ENCODE results near the gene STK11IP. TPM values are rescaled to one million over a fixed set of nuclear protein-coding genes. Genes with fewer than 3 reads are reported as not detected.

Gene STK11IP, protein sequence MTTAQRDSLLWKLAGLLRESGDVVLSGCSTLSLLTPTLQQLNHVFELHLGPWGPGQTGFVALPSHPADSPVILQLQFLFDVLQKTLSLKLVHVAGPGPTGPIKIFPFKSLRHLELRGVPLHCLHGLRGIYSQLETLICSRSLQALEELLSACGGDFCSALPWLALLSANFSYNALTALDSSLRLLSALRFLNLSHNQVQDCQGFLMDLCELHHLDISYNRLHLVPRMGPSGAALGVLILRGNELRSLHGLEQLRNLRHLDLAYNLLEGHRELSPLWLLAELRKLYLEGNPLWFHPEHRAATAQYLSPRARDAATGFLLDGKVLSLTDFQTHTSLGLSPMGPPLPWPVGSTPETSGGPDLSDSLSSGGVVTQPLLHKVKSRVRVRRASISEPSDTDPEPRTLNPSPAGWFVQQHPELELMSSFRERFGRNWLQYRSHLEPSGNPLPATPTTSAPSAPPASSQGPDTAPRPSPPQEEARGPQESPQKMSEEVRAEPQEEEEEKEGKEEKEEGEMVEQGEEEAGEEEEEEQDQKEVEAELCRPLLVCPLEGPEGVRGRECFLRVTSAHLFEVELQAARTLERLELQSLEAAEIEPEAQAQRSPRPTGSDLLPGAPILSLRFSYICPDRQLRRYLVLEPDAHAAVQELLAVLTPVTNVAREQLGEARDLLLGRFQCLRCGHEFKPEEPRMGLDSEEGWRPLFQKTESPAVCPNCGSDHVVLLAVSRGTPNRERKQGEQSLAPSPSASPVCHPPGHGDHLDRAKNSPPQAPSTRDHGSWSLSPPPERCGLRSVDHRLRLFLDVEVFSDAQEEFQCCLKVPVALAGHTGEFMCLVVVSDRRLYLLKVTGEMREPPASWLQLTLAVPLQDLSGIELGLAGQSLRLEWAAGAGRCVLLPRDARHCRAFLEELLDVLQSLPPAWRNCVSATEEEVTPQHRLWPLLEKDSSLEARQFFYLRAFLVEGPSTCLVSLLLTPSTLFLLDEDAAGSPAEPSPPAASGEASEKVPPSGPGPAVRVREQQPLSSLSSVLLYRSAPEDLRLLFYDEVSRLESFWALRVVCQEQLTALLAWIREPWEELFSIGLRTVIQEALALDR
- total RNA-seq: 10 to 100 TPM; 12.4 to 14.1 TPM
- long read RNA-seq, partial matches to known transcripts: 1 of 13 reads
- long read RNA-seq, other reads (novel, unspliced or antisense): 9 of 13 reads

DNA sequence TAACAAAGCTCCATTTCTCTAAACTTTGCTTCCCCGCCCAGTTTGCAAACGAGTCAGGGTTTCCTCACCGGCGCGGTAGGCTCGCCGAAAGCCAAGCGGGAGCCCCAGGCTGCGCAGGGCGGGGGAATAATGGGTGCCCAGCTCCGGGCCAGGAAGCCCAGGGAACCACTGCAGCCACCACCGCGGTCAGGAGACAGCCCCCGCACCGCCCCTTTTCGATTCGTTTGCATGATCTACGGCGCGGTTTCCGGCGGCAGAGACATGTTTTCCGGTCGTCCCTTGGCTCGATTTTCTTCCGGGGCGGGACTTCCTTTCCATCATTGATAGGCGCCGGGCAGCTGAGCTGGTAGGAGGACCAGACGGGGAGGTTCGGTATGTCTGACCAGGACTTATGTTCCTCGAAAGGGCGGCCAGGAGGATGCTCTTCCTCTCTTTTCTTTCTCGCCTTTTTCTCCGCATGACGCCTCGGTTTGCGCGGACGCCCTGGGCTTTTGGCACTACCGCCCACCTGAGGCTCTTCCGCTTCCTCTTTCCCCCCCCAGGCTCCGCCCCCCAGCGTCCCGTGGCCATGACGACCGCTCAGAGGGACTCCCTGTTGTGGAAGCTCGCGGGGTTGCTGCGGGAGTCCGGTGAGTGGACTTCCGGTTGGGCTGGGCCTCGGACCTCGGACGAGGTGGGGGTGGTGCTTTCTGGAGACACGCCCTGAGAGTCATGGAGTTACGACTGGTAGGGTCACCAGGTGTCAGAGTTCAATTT, at the start of gene STK11IP:
Gene STK11IP, plus strand, starts transcription at position 306 of the 756 bp plus-strand sequence. Its CDS starts 263 bp downstream, at position 569.
- ATAC-seq (peak; percentile 96 to 98), DNase-seq (peak; percentile 98)
- intact Hi-C loops (cut with DNase I): no loop called here

DNA sequence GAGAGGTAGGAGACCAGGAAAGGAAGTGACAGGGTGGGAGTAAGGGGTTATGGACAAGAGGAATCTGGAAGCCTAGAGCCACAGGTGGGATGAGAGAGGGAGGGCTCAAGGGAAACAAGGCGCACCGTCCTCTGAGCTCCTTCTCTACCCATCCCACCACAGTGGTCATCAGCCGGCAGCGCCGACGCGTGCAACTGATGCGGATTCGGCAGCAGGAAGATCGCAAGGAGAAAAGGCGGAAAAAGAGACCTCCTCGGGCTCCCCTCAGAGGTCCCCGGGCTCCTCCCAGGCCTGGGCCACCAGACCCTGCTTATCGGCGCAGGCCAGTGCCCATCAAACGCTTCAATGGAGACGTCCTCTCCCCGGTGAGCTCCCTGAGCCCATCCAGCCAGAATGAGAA, 48.7 kb upstream of the STK11IP start:
- ATAC-seq: no peak
- DNase-seq: no peak

DNA sequence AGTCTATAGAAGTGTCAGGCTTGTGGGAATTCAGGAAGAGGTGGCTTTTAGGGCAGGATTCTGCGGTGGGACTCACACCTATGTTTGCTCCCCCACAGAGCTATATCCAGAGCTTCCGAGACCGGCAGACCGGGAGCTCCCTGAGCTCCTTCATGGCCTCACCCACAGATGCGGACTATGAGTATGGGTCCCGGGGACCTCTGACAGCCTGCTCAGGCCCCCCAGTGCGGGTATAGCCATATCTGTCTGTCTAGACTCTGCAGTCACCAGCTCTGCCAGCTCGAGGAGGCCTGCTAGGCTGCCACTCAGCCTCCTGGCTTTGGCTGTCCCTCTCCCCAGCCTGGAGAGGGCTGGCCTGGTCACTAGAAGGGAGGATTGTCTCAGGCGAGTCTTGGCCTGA, 48.0 kb upstream of the STK11IP start:
- ATAC-seq (no peak), DNase-seq (no peak)
- intact Hi-C loops (cut with DNase I): loop anchor here in 1 of 2 donors (10.0 kb wide), 1 partner anchor 135 kb away; no protein-coding TSS in a partner anchor

More for the DNA sequence above, 48.7 kb upstream of the STK11IP start:
- intact Hi-C loops (cut with DNase I): loop anchor here in 1 of 2 donors (10.0 kb wide), 1 partner anchor 136 kb away; no protein-coding TSS in a partner anchor

GRCh38 chr2:219551441-219552381, 45.9 kb upstream of the STK11IP start:
- intact Hi-C loops (cut with DNase I): no loop called here
- ATAC-seq: peak; percentile 6 to 63
- DNase-seq: peak; percentile 57

DNA sequence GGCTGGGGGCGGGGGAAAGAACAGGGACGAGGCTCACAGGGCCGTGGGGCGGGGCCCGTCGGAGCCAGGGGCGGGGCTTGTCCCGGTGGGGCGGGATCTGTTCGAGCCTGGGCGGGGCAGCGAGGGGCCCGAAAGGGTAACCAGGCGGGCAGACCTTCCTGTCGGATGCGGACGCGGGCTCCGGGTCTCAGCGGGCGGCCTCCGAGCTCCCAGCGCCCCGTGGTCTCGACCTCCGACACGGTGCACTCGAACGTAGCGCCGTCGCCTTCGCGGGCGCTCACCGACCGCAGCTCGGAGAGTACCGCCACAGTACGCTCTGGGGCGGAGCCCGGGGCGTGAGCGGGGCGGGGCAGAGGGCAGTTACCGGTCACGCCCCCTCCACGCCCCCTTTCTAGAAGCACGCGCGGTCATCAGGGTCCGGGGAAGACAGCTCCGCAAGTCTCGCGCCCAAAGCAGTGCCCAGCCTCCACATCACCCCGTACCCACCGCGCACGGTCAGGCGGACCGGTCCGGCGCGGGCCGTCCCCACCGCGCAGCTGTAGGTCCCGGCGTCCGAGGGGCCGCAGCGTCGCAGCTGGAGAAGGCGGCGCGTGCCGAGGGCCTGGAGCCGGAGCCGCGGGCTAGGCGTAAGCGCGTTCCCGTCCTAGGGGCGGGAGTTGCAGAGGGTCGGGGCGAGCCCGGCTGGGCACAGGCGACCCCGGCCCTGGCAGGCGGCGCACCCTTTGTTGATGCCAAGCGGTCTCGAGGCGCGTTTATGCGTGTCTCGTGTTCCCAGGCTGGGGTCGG, 45.1 kb upstream of the STK11IP start:
- DNase-seq (peak; percentile 92), ATAC-seq (peak; percentile 92)
- intact Hi-C loops (cut with DNase I): no loop called here

GRCh38 chr2:219553168-219553417, 44.6 kb upstream of the STK11IP start:
- ATAC-seq (no peak), DNase-seq (no peak)
- intact Hi-C loops (cut with DNase I): no loop called here

DNA sequence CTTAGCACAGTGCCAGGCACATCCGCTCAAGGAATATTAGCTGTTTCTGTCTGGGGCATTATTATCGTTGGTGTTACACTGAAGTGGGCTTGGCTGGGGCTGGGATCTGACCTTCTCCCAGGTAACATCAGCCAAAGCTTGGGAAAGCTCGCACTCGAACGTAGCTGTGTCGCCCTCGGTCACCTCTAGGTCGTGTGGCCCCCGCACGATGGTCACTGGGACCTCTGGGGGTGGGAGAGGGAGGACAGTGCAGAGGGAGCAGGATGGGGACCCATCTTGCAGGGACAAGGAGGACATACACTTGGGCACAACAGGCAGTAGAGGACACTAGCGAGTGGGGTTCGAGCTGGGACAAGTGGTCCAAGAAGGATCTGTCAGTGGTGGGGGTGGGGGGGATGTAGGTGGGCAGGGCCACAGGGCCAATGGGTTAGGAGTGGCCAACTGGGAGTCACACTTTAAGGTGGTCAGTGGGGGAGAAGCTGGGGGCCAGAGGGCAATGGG, 44.1 kb upstream of the STK11IP start:
- DNase-seq (no peak), ATAC-seq (no peak)
- intact Hi-C loops (cut with DNase I): no loop called here

GRCh38 chr2:219554350-219554749, 43.3 kb upstream of the STK11IP start:
- intact Hi-C loops (cut with DNase I): no loop called here
- ATAC-seq: no peak
- DNase-seq: no peak

- intact Hi-C loops (cut with DNase I): no loop called here
- DNase-seq (peak; percentile 18), ATAC-seq (no peak)
These were observed 41.7 kb upstream of the STK11IP start for GRCh38 chr2:219555956-219556355.

GRCh38 chr2:219556413-219556812, 41.2 kb upstream of the STK11IP start:
- intact Hi-C loops (cut with DNase I): no loop called here
- ATAC-seq: no peak
- no peak for DNase-seq

- DNase-seq (peak; percentile 21), ATAC-seq (no peak)
- intact Hi-C loops (cut with DNase I): no loop called here
These were observed 40.3 kb upstream of the STK11IP start for GRCh38 chr2:219557320-219557719.

DNA sequence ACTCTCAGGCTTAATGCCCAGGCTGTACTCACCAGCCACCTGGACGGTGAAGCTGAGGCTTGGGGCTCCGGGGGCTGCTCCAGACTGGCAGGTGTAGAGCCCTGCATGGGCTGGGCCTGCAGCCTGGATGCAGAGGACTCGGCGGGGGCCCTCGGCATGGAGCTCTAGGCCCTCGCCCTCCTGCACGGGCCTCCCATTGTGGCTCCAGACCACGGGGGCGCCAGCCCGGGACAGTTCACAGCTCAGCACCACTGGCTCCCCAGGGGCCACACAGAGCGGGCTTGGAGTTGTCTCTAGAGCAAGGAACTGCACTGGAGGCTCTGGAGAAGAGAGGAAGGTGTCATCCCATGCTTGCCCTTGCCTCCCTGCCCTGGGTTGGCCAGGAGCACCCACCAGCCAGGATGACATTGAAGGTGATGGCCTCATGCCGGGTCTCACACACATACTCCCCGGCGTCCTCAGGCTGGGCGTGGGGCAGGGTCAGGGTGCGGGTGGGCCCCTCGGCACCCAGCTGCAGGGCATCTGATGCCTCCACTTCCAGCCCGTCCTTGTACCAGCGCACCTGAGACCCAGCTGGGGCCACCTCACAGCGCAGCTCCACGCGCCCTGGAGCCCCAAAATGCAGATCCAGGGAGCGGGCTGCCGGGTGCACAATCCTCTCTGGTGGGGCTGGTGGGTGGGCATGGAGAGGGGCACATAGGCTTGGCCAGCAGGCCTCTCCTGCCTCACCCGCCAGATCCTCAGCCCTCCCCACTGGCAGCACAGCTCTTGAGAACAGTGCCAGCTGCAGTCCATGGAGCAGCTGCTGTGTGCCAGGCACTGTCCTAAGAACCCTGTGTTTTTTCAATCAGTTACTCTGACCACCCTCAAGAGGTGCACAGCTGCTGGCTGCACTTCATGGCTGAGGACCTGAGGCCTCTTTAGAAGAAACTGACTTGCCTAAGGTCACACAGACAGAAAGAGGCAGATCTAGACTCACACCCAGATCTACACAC, 39.6 kb upstream of the STK11IP start:
- intact Hi-C loops (cut with DNase I): no loop called here
- ATAC-seq (no peak), DNase-seq (no peak)

- no peak for ATAC-seq
- DNase-seq: no peak
- intact Hi-C loops (cut with DNase I): no loop called here
These were observed 38.3 kb upstream of the STK11IP start for GRCh38 chr2:219559156-219559915.

GRCh38 chr2:219560037-219560892, 37.4 kb upstream of the STK11IP start:
- intact Hi-C loops (cut with DNase I): no loop called here
- DNase-seq (no peak), ATAC-seq (peak; percentile 4 to 13)
